ENCODE measurements around the gene B4GALT1.

Gene B4GALT1

GRCh38 chr9:33130961-33131789 lies 36.0 kb downstream of the B4GALT1 start:
- no peak for TF ChIP-seq CTCF (IDR thresholded peaks at IDR 0.05)

GRCh38 chr9:33129886-33130881 lies 37.0 kb downstream of the B4GALT1 start:
- no peak for TF ChIP-seq CTCF (IDR thresholded peaks at IDR 0.05)

GRCh38 chr9:33129251-33129885 lies 37.8 kb downstream of the B4GALT1 start:
- TF ChIP-seq CTCF (IDR thresholded peaks at IDR 0.05) = no peak

- TF ChIP-seq CTCF (IDR thresholded peaks at IDR 0.05) = no peak
Measured at GRCh38 chr9:33128570-33128969, 38.6 kb downstream of the B4GALT1 start.

- TF ChIP-seq CTCF (IDR thresholded peaks at IDR 0.05) = no peak
Measured at GRCh38 chr9:33127881-33128280, 39.3 kb downstream of the B4GALT1 start.

- TF ChIP-seq CTCF (IDR thresholded peaks at IDR 0.05) = no peak
Measured at GRCh38 chr9:33125871-33126823, 41.0 kb downstream of the B4GALT1 start.
